Stimulated activated CD8-positive, alpha-beta memory T cell treated with anti-CD3 and anti-CD28 coated beads, Interleukin-4, amount 100 ng/mL, for 24 hours (primary cell): ENCODE results near the gene HACD1.
"Not testable (repeated sequence)": the region's sequence is repeated elsewhere in the genome, so short reads cannot be mapped to it uniquely, and the experiment has no call there.

Experiments used
- DNase-seq: peaks from one replicate; pipeline ENCODE4 v3.0.0-alpha.2; 2020; ENCODE audit warnings: low read depth

HACD1 gene

GRCh38 chr10:17643339-17643754 is 26.2 kb upstream of the HACD1 start:
- DNase-seq, result no peak

GRCh38 chr10:17640331-17640816 is 23.2 kb upstream of the HACD1 start:
- no peak for DNase-seq

GRCh38 chr10:17637869-17638268 is 20.7 kb upstream of the HACD1 start:
- no peak for DNase-seq

- no peak for DNase-seq
Observed at GRCh38 chr10:17633353-17633752, 16.2 kb upstream of the HACD1 start.

- not testable (repeated sequence) for DNase-seq
Observed at GRCh38 chr10:17632590-17632989, 15.4 kb upstream of the HACD1 start.

GRCh38 chr10:17626656-17627055 is 9.5 kb upstream of the HACD1 start:
- DNase-seq, result no peak

- DNase-seq, result no peak
Observed at GRCh38 chr10:17624996-17625395, 7.8 kb upstream of the HACD1 start.

GRCh38 chr10:17622061-17622460 is 4.9 kb upstream of the HACD1 start:
- no peak for DNase-seq

GRCh38 chr10:17616403-17617030 is 657 bp downstream of the HACD1 start:
- DNase-seq, result peak; percentile 8

- no peak for DNase-seq
Observed at GRCh38 chr10:17609523-17610079, 7.6 kb downstream of the HACD1 start.

- no peak for DNase-seq
Observed at GRCh38 chr10:17607603-17608332, 9.4 kb downstream of the HACD1 start.

GRCh38 chr10:17607060-17607459 is 10.1 kb downstream of the HACD1 start:
- DNase-seq, result no peak

GRCh38 chr10:17606547-17607040 is 10.6 kb downstream of the HACD1 start:
- DNase-seq, result no peak

- no peak for DNase-seq
Observed at GRCh38 chr10:17605936-17606335, 11.2 kb downstream of the HACD1 start.

GRCh38 chr10:17599089-17599488 is 18.1 kb downstream of the HACD1 start:
- no peak for DNase-seq

- no peak for DNase-seq
Observed at GRCh38 chr10:17597386-17597785, 19.8 kb downstream of the HACD1 start.

- DNase-seq, result no peak
Observed at GRCh38 chr10:17590969-17591645, 26.1 kb downstream of the HACD1 start.

GRCh38 chr10:17589316-17589715 is 27.9 kb downstream of the HACD1 start:
- DNase-seq, result not testable (repeated sequence)

GRCh38 chr10:17588420-17588819 is 28.8 kb downstream of the HACD1 start:
- no peak for DNase-seq

- DNase-seq, result not testable (repeated sequence)
Observed at GRCh38 chr10:17587321-17587720, 29.9 kb downstream of the HACD1 start.

GRCh38 chr10:17586821-17587234 is 30.3 kb downstream of the HACD1 start:
- DNase-seq, result no peak

GRCh38 chr10:17585016-17585415 is 32.2 kb downstream of the HACD1 start:
- no peak for DNase-seq
